Immature natural killer cell (primary cell): Measurements from ENCODE around the gene ADK. TPM values are rescaled to one million over a fixed set of nuclear protein-coding genes. Genes with fewer than 3 reads are reported as not detected.

Experiments used
- DNase-seq, 3 donors: peaks; one replicate each; pipeline ENCODE4 v3.0.0; 2022; ENCODE audit warnings: mixed read lengths in 1 of 3
- H3K27ac Mint-ChIP-seq, 6 donors: one replicate each; pipeline ENCODE4 v1.8.0; 2020; ENCODE audit warnings: mixed read lengths in 6 of 6, mild to moderate bottlenecking in 5 of 6, inconsistent platforms in 4 of 6, moderate library complexity in 3 of 6
- H3K27me3 Mint-ChIP-seq, 3 donors: one replicate each; pipeline ENCODE4 v1.8.0; 2020 to 2021; ENCODE audit warnings: low read depth in 3 of 3, mild to moderate bottlenecking in 3 of 3, mixed read lengths in 3 of 3, moderate library complexity in 3 of 3, inconsistent platforms in 1 of 3
- H3K36me3 Mint-ChIP-seq, 3 donors: one replicate each; pipeline ENCODE4 v1.8.0; 2020; ENCODE audit warnings: mixed read lengths in 3 of 3, inconsistent platforms in 2 of 3, mild to moderate bottlenecking in 2 of 3
- H3K4me1 Mint-ChIP-seq, 2 donors: one replicate each; pipeline ENCODE4 v1.8.0; 2020; ENCODE audit warnings: inconsistent platforms in 2 of 2, mild to moderate bottlenecking in 2 of 2, mixed read lengths in 2 of 2, moderate library complexity in 1 of 2
- H3K4me3 Mint-ChIP-seq, 5 donors: one replicate each; pipeline ENCODE4 v1.8.0; 2020; ENCODE audit warnings: mild to moderate bottlenecking in 5 of 5, mixed read lengths in 5 of 5, inconsistent platforms in 3 of 5, moderate library complexity in 3 of 5
- H3K9me3 Mint-ChIP-seq, 6 donors: one replicate each; pipeline ENCODE4 v1.8.0; 2020; ENCODE audit warnings: mild to moderate bottlenecking in 6 of 6, mixed read lengths in 6 of 6, inconsistent platforms in 4 of 6, moderate library complexity in 3 of 6
- polyA plus RNA-seq, 3 donors: library from polyadenylated mRNA; unstranded; fragments of 300-500 nt; fragmentation: Illumina TruSeq; gene quantifications; one replicate each; pipeline ENCODE4 v1.2.3, GENCODE V29; 2021

ADK gene
- polyA plus RNA-seq, 3 donors from 2014 or later = 26.9 to 36.7 (median 28.4) TPM

GRCh38 chr10:74391786-74392185 lies 240.8 kb downstream of the ADK start:
- no peaks in the 10 kb centered on the region for H3K4me1 Mint-ChIP-seq
- DNase-seq = no peak
- no peaks in the 10 kb centered on the region for H3K9me3 Mint-ChIP-seq
- H3K27me3 Mint-ChIP-seq = peaks cover 0 to 2% (median 0%) of the 10 kb centered on the region in 3 donors
- no peak overlapping the region for H3K27ac Mint-ChIP-seq
- no peak overlapping the region for H3K4me3 Mint-ChIP-seq
- H3K36me3 Mint-ChIP-seq = peaks cover 4% of the 10 kb centered on the region in 3 donors

DNA sequence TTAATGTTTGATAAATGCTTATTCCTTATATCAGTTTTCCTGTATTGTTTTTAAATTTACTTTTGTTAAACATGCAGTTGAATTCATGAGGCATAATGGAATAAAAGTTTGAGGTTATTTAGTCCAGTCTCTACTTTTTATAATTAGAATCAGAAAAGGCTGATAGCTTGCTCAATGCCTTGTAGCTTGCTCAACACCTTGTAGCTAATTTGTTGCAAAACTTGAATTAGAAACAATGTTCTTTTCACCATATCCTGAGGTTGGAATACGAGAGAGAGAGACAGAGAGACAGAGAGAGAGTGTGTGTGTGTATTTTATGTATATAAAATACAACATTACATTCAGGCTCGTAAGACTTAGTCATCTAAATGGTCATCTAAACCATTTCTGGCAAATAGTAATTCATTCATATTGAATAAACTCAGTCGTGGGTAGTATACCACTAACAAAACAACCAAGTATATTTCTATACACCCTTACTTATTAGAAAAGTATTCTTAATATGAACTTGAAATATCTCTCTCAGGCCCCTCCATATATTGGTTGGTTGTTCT lies 243.5 kb downstream of the ADK start:
- no peak overlapping the region for H3K4me3 Mint-ChIP-seq
- peaks cover 0 to 2% (median 0%) of the 10 kb centered on the region in 3 donors for H3K27me3 Mint-ChIP-seq
- H3K9me3 Mint-ChIP-seq = no peaks in the 10 kb centered on the region
- DNase-seq = no peak
- H3K4me1 Mint-ChIP-seq = no peaks in the 10 kb centered on the region
- H3K27ac Mint-ChIP-seq = no peak overlapping the region
- H3K36me3 Mint-ChIP-seq = peaks cover 4% of the 10 kb centered on the region in 3 donors

DNA sequence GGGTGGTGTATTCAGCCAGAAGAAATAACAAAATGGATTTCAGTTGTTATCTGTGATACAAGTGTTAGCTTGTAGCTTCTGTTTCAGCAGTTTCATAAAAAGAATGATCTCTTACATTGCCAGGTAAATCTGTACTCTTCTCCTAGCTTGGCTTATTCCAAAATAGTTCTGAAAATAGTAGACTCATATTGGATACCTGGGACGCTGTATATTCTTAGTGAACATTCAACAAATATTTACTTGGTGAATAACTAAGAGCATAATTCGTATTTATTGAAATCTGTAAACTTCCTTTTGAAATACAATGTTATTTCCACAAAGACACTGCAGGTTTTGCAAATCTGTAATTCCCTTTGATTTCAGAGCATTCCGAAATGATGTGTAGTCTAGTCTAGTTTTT lies 249.2 kb downstream of the ADK start:
- Mint-ChIP-seq H3K4me3 (no peak overlapping the region), H3K4me1 (no peaks in the 10 kb centered on the region)

GRCh38 chr10:74406006-74406405 lies 255.0 kb downstream of the ADK start:
- peaks cover 8 to 13% (median 9%) of the 10 kb centered on the region in 3 donors for H3K36me3 Mint-ChIP-seq
- H3K4me3 Mint-ChIP-seq = no peak overlapping the region
- DNase-seq = no peak
- H3K4me1 Mint-ChIP-seq = no peaks in the 10 kb centered on the region
- no peaks in the 10 kb centered on the region for H3K27me3 Mint-ChIP-seq
- no peak overlapping the region for H3K27ac Mint-ChIP-seq
- no peaks in the 10 kb centered on the region for H3K9me3 Mint-ChIP-seq

More for the DNA sequence above, 249.2 kb downstream of the ADK start:
- no peak for DNase-seq
- Mint-ChIP-seq H3K9me3 (no peaks in the 10 kb centered on the region), H3K27ac (no peak overlapping the region), H3K27me3 (peaks cover 0 to 2% (median 0%) of the 10 kb centered on the region in 3 donors), H3K36me3 (peaks cover 1 to 7% (median 5%) of the 10 kb centered on the region in 3 donors)

DNA sequence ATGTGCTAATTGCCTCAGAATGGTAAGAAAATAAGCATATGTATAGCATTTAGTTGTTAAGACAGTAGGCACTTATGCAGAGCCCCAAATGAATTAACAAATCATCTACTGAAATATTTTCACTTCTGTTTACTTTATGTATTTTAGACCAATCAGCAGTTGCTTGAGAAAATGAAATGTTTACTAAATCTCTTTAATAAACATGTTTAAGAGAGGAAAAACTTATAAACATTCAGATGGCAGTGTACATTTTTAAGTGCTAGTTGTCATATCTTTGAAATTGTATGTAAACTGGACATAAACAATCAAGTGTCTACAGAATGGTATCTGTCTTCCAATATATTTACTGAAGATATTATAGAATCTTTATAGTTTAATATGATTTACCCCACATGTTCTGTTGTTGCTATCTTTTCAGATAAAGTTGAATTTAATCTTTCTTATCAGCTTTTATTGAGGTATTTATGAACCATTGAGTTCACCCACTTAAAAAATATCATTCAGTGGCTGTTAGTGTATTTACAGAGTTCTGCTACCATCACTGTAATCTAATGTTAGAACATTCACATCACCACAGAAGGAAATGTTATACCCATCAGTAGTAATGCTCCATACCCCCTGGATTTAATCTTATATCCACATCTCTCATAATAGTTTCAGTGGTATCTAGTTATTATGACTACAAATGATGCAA lies 264.3 kb downstream of the ADK start:
- Mint-ChIP-seq H3K27me3 (no peaks in the 10 kb centered on the region), H3K4me1 (no peaks in the 10 kb centered on the region), H3K36me3 (peaks cover 5 to 18% (median 11%) of the 10 kb centered on the region in 3 donors), H3K4me3 (no peak overlapping the region), H3K27ac (no peak overlapping the region), H3K9me3 (no peaks in the 10 kb centered on the region)
- DNase-seq = no peak

GRCh38 chr10:74417397-74417796 lies 266.4 kb downstream of the ADK start:
- Mint-ChIP-seq H3K27me3 (no peaks in the 10 kb centered on the region), H3K4me3 (no peak overlapping the region), H3K27ac (no peak overlapping the region), H3K36me3 (peaks cover 0 to 8% (median 2%) of the 10 kb centered on the region in 3 donors), H3K9me3 (no peaks in the 10 kb centered on the region), H3K4me1 (no peaks in the 10 kb centered on the region)
- DNase-seq = no peak

- Mint-ChIP-seq H3K9me3 (no peaks in the 10 kb centered on the region), H3K4me1 (no peaks in the 10 kb centered on the region), H3K27me3 (no peaks in the 10 kb centered on the region), H3K36me3 (peaks cover 0 to 4% (median 0%) of the 10 kb centered on the region in 3 donors), H3K27ac (no peak overlapping the region), H3K4me3 (no peak overlapping the region)
- DNase-seq = no peak
Observed at GRCh38 chr10:74418285-74418872, 267.4 kb downstream of the ADK start.

GRCh38 chr10:74419491-74419951 lies 268.5 kb downstream of the ADK start:
- H3K4me1 Mint-ChIP-seq = no peaks in the 10 kb centered on the region
- no peak overlapping the region for H3K27ac Mint-ChIP-seq
- DNase-seq = no peak
- H3K4me3 Mint-ChIP-seq = no peak overlapping the region
- no peaks in the 10 kb centered on the region for H3K9me3 Mint-ChIP-seq
- no peaks in the 10 kb centered on the region for H3K27me3 Mint-ChIP-seq
- H3K36me3 Mint-ChIP-seq = peaks cover 0 to under 1% (median 0%) of the 10 kb centered on the region in 3 donors

GRCh38 chr10:74419958-74420375 lies 268.9 kb downstream of the ADK start:
- Mint-ChIP-seq H3K9me3 (no peaks in the 10 kb centered on the region), H3K27me3 (peaks cover 0 to 1% (median 0%) of the 10 kb centered on the region in 3 donors), H3K4me3 (no peak overlapping the region), H3K4me1 (no peaks in the 10 kb centered on the region), H3K27ac (no peak overlapping the region), H3K36me3 (peaks cover 0 to 3% (median 0%) of the 10 kb centered on the region in 3 donors)
- DNase-seq = peak; percentile 7 to 34 (median 23)

GRCh38 chr10:74424565-74424964 lies 273.5 kb downstream of the ADK start:
- Mint-ChIP-seq H3K27me3 (peaks cover 0 to 2% (median 1%) of the 10 kb centered on the region in 3 donors), H3K4me3 (no peak overlapping the region), H3K4me1 (no peaks in the 10 kb centered on the region), H3K9me3 (no peaks in the 10 kb centered on the region), H3K27ac (no peak overlapping the region), H3K36me3 (peaks cover 0 to 3% (median 0%) of the 10 kb centered on the region in 3 donors)
- no peak for DNase-seq

DNA sequence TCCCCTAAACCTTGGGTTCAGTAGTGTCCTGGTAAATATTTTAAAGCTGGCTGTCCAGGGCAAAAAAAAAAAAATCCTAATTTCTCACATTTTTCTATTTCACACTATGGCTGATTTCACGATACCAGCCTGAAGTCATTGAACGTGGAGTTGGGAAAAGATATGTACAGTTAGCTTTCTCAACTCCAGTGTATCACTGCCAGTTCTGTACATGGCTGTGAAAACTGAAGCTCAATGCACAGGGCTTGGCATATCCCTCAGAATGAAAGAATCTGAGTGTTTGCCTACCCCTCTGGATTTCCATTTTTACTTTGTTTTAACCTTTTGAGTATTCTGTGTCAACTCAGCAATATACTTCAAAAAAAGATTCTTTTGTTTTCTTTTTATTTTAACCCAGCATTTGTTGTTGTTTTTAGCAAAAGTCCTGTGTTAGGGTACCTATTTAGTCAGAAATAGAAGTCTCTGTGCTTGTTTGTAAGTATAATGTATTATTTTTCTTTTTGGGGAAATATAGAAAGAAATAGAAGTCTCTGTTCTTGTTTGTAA lies 274.5 kb downstream of the ADK start:
- no peak for DNase-seq
- peaks cover 0 to 6% (median under 1%) of the 10 kb centered on the region in 3 donors for H3K36me3 Mint-ChIP-seq
- H3K4me1 Mint-ChIP-seq = no peaks in the 10 kb centered on the region
- H3K27me3 Mint-ChIP-seq = peaks cover 0 to 2% (median 1%) of the 10 kb centered on the region in 3 donors
- H3K4me3 Mint-ChIP-seq = no peak overlapping the region
- no peaks in the 10 kb centered on the region for H3K9me3 Mint-ChIP-seq
- no peak overlapping the region for H3K27ac Mint-ChIP-seq

DNA sequence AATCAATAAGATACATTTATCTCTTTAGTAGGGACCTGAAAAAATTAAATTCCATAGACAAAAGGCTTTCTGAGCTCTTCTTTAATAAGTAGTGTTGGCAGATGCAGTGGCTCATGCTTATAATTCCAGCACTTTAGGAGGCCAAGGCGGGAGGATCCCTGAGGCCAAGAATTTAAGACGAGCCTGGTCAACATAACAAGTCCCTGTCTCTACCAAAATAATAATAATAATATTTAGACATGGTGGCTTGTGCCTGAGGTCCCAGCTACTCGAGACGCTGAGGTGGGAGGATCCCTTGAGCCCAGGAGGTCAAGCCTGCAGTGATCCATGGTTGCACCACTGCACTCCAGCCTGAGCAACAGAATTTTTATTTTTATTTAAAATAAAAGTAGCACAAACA lies 280.8 kb downstream of the ADK start:
- Mint-ChIP-seq H3K4me1 (no peaks in the 10 kb centered on the region), H3K4me3 (no peak overlapping the region), H3K36me3 (peaks cover 0 to 12% (median 5%) of the 10 kb centered on the region in 3 donors), H3K27ac (no peak overlapping the region), H3K27me3 (peaks cover 0 to 2% (median 0%) of the 10 kb centered on the region in 3 donors), H3K9me3 (no peaks in the 10 kb centered on the region)
- DNase-seq = no peak

- Mint-ChIP-seq H3K27me3 (no peaks in the 10 kb centered on the region), H3K9me3 (no peaks in the 10 kb centered on the region), H3K4me1 (no peaks in the 10 kb centered on the region), H3K36me3 (peaks cover 0 to 12% (median 5%) of the 10 kb centered on the region in 3 donors), H3K4me3 (no peak overlapping the region), H3K27ac (no peak overlapping the region)
- no peak for DNase-seq
Observed at GRCh38 chr10:74432841-74433594, 282.0 kb downstream of the ADK start.
